Cerebellar nuclear complex (tissue), 1 donor: ENCODE measurements around the gene CDKAL1.

Experiments used
- DNase-seq, 2 experiments: peaks; one replicate each; lab custom pipeline; 2025; lab: John Stamatoyannopoulos, UW

CDKAL1 gene

DNA sequence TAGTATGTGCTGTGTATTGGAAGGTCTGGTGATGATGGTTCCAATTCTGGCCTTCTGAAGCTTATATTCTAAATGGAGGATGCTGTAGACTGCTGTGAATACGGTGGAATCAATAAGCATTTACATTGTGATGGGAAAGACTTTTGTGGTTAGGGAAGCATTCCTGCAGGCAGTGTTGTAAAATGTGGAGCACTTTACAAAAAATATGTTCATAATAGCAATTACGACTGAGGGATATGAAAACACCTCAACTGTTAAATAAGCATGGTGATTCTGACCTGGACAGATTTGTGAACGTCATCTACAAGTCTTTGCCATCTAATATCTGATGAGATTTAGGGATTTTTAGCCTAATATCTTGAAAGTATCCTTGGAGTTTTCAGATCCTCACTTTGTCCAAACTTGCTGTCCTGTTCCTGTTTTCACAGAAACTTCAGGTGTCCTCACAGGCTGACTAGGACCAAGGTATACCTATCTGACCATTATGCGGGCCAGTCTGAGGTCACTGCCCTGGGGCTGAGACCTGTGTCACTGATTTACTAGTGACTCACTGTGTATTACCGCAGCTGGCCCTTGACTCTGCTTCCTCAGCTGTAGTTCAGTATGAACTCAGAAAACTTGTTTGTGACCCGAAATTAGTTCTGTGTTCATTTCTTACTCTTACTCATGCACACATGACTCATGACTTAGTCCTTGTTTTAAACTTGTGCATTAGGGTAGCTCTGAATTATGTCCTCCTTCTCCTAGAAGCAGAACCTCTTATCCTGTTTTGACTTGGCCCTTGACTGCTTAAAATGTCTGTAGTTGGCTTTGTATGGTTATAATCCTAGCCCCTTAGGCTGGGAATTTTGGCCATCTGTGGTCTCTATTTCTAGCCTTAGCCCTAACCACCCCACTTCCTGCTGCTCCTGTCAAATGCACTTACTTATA, 343.0 kb downstream of the CDKAL1 start:
- DNase-seq, result no peak

DNA sequence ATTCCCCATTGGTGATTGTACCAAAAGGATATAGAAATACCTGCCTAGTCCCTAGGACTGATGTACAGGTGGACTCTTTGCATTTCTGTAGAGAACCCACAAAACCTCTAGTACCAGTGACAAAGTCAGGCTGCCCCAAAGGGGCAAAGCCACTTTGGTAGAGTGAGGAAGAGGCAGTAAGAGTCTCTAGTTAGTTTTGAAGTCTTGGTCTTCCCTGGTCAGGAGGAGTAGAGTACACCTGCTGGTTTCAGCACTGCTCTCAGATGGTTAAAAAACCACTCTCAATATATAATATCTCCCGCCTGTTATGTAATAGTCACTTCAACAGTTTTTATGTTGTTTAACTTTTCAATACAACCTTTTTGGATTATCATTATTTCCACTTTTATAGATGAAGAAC, 344.9 kb downstream of the CDKAL1 start:
- DNase-seq, result no peak

DNA sequence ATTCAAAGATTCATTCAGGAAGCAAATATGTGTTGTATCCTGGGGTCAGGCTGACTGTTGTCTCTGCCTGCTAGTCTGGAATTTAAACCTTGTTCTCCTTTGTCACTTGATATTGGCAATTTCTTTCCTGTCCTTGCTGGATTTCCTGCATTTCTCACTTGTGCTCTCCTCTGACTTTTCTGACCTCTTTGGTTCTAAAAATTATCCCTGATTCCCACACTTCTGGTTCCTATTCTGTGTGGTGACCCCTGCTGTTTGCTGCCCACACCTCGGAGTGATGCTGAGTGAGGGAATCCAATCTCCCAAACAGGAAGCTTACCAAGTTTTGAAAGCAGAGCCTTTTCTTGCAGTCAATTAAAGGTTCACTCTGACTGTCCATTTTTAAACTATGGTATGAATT, 345.3 kb downstream of the CDKAL1 start:
- DNase-seq, result no peak

DNA sequence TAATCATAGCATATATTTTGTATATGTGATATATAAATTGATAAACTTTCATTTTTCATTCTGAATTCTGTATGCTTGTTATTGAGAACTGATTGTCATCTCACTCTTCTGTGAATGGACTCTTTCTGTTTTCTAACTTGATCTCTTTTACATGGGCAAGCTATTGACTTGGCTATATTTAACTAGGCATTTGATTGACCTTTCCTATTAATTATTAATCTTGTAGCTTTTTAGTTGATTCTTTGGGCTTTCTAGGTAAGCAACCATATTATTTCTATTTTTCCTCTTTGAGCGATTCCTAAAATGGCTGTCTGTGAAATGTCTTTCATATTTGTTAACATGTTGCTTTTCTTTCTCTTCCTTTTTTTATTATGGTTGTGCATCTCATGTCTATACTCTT, 347.1 kb downstream of the CDKAL1 start:
- DNase-seq, result no peak

DNA sequence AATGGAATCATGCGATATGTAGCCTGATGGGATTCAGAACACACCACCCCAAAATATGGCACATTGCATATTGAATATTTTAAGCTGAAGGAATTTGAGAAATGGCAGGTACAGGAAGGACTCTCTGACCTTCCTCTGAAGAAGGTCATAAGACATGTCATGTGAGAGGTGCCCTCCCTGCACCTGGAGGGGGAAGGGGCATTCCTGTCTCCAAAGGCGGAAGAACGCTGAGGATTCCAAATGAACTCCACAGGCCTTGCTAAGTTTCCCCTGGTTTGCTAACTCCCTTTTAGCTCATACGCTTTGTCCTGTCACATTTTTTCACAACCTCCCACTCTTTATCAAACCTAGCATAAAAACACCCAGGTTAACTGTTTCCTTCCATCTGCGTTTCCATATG, 347.8 kb downstream of the CDKAL1 start:
- DNase-seq, result no peak

DNA sequence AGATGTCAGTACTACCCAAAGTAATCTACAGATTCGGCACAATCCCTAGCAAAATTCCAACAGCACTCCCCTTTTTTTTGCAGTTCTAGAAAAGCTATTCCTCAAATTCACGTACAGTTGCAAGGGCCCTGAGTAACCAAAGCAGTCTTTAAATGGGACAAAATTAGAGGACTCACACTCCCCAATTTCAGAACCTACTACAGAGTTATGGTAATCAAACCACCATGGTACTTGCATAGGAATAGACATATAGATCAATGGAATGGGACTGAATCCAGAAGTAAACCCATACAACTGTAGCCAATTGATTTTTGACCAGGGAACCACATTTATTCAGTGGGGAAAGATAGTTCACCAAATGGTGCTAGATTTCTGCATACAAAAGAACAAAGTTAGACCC, 350.8 kb downstream of the CDKAL1 start:
- no peak for DNase-seq

DNA sequence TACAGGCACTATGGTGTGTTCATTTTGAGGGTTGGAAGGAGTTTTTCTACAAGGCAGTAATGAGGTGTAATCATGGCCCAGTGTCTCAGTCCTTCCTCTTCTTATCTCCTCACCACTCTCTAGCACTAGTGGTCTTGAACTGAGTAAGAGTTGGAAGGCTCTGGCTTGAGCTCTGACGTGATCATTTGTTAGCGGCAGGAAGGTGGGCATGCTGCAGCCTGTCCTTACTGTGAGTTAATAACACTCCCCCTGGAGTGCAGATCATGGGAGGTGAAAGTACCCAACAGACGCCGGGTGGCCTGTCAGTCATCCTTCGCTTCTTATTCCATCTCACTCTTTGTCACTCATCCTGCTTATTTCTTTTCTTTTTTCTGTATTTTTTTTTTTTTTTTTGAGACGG, 356.9 kb downstream of the CDKAL1 start:
- no peak for DNase-seq

DNA sequence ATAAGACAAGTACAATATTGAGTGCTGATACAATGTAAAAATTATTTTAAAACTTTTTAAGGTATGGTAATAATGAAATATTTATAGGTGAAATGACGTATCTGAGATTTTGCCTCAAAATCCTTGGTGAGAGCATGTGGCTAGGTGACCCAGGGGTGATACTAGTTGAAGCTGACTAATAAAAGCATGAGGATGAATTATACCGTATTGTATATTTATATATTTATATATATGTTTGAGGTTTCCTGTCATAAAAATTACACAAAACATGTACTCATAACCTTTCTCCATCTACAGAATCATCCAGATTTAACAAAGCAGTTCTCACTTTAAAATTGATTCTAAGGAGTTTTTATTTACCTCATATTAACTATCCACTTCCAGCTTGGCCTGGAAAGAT, 358.1 kb downstream of the CDKAL1 start:
- DNase-seq, result no peak

DNA sequence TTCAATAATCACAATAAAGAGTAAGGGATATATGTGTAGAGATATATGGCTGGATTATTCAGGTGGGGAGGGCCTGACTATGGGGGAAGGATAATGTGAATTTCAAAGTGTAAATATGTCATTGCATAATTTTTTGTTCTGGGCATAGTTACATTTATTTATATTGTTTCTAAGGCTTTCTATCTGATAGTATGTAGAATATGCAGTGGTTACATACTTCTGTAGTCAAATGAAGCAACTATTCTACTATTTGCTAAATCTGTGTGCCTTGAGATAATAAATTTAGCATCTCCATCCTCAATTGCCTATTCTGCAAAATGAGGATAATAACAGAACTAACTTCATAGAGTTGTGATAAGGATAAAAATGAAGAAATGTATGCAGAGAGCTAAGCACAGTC, 359.2 kb downstream of the CDKAL1 start:
- DNase-seq, result no peak

DNA sequence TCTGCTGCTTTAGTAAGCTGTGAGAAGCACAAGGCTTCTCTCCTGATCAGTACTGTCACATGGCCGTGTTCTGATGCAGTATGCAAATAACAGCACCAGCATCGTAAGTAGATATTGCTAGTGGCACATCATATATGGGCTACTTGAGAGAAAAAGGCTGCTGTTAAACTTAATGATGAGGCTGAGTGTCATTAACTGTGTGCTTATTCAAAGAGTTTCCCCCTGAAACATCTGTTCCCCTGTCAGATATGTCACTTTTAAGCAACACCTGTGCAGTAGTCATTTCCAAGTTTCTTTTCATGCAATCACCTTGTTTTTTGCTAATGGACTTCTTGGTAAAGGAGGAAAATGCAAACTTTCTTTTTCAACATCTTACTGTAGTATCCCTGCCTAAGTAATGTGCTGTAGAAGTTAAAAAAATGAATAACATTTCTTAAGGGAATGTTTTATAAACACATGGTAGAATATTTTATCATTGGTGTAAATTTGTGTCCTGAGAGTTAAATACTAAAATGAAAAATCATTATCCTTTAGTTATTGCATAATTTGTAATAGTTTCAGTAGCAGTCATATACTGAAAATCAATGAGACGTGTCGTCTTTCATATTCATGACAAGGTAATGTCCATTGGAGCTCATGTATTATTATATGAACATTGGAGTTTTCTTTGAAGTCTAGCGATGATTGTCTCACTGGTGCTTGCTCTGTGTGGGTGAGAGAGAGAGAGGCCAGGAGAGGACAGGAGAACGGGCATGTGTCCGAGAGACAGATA, 366.3 kb downstream of the CDKAL1 start:
- DNase-seq, result no peak

DNA sequence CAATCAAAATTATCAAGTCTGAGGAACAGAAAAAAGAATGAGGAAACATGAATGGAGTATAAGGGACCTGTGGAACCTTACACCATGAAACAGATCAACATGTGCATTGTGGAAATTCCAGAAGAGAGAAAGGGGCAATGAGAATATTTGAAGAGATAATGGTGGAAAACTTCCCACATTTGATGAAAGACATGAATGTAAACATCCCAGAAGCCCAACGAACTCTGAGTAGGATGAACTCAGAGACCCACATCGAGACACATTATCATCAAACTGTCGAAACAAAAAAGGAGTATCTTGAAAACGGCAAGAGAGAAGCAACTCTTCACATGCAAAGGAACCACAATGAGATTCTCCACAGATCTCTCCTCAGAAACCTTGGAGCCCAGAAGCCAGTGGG, 371.1 kb downstream of the CDKAL1 start:
- no peak for DNase-seq

DNA sequence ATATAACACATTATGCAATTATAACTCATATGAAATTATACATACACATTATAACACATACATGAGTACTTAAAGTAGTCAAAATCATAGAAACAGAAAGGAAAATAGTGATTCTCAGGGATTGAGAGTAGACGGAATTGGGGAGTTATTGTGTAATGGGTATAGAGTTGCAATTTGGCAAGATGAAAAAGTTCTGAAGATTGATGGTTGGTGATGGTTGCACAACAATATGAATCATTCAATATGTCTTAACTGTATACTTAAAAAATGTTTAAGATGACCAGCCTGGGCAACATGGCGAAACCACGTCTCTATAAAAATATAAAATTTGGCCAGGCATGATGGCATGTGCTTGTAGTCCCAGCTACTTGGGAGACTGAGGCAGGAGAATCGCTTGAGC, 372.7 kb downstream of the CDKAL1 start:
- no peak for DNase-seq

DNA sequence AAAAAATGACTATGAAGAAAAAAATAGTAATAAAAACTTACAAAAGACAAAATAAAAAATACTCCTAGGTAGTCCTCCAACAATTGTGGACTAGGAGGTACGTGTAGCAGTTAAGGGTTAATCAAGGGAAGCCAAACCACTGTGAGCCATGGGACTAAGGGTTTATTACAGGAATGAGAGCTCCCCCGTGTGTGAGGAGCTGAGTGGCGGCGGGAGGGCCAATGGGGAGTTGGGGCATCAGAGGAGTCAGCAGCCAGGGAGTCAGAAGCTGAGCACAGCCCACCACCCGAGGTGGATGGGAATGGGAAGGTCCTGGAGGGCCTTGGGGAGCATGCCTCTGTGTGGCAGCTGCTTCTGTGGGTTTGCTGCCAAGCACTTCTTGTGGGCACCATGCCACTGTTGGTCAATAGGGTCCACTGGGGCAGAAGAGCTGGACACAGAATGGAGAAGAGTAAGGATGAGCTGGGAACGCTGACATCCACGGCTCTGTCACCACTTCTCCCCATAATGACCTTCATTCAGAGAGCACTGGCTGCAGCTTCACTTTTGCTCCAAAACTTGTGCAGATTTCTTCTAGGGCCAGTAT, 373.3 kb downstream of the CDKAL1 start:
- DNase-seq, result no peak

DNA sequence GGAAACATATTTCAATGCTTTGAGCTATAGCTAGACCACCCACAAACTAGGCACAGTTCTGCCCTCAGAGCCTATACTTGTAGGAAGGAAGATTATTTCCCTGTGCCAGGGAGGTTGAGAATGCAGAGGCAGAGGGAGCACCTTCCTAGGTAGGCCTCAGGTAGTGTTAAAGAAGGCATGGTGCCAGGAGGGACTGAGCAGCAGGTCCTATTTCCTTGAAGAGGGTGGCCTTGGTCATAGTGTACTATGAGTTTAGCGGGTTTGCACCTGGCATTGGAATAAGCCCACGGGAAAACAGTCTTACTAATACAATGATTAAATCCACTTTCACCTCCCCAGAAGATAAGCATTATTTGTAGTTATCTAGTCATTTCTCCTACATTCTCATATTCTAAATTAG, 375.4 kb downstream of the CDKAL1 start:
- no peak for DNase-seq

DNA sequence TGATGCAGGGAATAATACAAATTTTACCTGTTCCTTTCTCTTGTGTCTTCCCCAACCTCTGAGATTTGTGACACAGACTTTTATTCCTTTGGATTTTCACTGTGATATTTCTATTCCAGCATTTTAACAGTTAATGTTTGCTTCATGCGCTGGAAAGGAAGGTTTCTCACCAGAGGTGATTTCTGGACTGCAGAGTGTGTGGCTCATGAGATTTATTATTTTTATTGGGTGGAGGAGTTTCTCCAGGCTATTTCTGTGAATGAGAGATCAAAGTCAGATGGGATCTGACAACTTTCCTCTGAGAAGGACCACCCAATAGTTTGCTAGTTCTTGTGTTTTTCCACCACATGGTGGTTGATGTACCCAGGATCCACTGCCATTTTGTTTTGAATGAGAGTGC, 377.5 kb downstream of the CDKAL1 start:
- DNase-seq, result no peak

DNA sequence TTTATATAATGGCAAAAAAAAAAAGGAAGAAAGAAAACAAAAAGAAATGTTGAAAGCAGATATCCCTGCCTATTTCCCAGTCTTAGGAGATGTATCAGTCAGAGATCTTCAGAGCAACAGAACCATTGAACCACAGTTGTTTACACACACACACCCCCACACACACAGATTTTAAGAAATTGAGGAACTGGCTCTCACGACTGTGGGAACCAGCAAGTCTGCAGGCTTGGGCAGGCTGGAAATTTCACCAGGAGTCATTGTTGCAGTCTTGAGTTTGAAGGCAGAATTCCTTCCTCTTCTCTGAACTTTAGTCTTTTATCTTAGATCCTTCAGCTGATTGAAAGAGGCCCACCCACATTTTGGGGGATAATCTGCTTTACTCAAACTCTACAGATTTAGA, 380.9 kb downstream of the CDKAL1 start:
- DNase-seq, result no peak

DNA sequence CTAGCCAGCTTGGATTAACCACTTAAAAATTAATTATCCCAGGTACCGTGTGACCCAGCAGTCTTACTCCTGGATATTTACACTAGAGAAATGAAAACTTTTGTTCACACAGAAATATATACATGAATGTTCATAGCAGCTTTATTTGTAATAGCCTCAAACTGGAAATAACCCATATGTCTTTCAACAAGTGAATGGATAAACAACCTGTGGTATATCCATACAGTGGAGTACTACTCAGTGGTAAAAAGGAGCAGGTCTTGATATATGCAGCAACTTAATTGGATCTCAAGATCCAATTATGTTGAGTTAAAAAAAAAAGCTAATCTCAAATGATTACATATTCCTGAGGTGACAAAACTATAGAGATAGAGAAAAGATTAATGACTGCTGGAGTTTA, 381.4 kb downstream of the CDKAL1 start:
- no peak for DNase-seq

DNA sequence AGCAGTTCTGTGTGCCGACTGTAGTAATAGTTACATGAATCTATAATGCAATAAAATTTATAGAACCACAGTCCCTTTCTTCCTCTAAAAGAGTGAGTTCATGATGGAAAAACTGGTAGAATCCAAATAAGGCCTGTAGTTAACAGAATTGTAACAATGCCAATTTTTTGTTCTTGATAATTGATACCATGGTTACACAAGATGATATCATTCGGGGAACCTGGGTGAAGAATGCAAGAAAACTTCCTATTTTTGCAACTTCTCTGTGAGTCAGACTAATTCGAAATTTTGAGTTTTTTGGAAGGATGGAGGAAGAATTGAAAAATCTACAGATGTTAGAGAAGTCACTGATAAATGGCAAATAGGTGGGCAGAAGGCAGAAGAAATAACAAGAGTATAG, 381.8 kb downstream of the CDKAL1 start:
- DNase-seq, result no peak

DNA sequence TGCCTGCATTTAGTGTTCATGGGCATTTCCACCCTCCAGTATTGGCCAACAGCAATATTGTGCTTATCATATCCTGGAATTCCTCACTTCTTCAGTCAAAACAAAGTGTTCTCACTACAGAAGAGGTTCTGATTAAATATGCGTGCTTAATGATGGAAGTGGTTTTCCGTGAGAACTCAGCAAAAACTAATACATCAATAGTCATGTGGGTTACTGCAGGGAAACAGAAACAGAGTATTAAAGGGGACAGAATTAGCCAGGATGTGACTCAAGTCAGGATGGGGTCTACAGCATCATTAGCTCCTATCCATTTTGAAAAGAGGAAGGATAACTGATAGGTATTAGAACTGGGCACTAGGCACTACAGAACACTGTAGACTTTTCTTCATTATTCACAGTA, 384.6 kb downstream of the CDKAL1 start:
- DNase-seq, result no peak

DNA sequence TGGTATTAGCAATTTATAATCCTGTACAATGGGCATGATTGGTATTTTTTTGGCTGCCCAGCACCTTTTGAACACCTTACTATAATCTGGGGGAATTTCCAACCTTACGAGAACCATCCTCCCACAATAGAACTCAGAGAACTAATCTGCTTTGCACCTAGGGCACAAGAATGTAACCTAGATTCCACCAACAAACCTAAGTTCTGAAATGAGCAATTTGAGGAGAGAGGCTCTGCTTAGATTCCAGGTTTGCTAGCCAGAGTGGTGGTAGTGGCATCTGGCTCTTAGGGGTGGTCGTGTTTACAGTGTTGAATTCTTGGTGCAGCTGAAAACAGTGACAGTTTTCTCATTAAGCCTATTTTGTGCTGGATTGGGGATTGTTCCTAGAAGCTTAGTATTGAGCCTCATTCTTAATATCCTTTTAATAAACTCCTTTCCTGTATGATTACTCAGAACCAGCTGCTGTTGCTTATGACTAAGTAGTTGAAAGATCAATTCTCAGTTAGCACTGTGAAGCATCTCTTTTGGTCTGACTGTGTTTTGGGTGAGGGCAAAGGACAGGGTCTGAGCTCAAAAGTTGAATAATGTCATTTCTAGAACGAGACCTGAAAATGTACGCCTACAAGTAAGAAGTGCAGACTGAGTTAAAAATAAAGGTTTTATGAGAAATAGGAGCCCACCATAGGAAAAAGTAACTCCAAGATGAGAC, 385.6 kb downstream of the CDKAL1 start:
- no peak for DNase-seq

DNA sequence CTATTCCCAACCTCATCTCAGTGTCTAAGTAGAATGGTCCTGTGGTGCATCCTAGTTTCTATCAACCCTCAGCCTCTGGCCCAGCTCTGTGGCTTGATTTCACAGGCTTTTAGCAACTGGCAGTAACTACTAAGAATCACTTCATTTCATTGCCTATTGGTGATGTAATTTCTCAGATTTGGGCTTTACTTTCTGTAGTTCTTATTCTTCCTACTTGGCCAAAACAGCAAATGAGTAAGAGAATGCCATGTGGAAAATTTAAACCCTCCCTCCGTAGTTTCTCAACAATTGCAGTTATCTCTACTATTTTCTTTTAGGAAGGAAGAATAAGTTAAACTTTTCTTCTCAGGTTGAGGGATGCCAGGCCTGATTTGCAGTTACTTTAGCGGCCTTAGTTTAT, 387.3 kb downstream of the CDKAL1 start:
- no peak for DNase-seq

DNA sequence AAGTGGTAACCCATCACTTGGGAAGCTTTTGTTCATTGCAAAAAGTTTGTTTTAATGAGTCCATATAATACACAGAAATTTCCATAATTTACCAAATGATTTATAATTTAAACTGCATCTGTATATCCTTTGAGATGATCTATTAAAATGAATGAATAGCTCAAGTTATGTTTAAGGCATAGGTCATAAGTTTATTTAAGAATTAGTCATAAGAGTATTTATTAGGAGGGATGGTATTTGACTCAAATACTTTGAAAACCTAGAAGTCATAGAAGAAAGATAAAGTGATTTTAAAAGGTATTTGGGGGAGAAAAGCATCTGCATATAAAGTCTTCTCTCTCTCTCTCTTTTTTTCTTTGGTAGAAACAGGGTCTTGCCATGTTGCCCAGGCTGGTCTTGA, 388.5 kb downstream of the CDKAL1 start:
- DNase-seq, result no peak
